GM19438 (cell line): Measurements from ENCODE around the gene ZXDC.

Experiments used
- ATAC-seq: cut with Tn5 transposase; IDR thresholded peaks from one replicate; pipeline ENCODE4 v1.9.1; 2021; ENCODE audit warnings: low read depth; ENCODE audit not compliant: unreplicated experiment

ZXDC gene

DNA sequence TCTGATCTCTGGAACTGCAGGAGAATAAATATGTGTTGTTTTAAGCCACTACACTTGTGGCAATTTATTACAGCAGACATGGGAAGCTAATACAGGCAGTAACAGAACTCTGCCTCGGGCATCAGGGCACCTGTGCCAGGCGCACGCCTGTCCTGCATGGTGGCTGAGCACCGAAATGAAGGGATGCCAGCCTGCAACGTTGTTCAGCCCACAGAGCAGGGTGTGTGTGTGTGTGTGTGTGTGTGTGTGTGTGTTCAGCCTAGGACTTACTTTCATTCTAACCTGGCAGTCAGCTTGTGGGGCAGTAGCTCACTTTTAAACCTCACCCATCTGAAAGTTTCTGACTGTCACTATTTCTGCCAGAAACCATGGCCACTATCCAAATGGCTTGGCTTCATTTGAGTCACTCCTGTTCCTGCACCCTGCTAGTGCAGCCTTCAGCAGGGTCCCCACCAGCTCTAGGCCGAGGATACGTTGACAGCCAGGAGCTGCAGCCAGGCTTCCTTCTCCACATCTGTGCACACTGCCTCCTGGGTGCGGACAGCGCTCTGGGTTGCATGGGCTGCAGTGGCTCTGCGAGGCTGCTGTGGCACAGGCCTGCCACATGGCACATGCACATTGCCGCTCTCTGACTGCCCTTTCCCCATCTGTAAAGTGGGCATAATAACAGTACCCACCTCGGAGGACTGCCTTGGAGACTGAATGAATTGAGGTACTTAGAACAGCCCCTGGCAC, 37.4 kb upstream of the ZXDC start:
- no peak for ATAC-seq

DNA sequence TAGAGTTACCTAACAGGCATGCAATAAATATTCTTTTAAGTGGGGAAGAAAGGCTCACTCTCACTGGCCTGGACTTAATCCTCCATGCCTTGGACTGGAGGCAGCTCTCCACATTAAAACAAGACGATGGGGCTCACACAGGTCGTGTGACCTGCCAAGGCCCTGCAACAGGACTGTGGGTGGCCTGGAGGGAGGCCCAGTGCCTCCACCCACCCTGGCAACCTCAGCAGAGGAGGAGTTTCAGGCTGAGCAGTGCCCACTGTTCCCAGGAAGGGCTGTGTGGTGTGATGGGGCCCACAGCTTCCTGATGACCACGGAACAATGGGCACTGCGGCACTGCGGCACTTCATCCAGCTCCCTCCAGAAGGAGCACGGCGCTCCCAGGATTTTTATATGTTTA, 36.3 kb upstream of the ZXDC start:
- no peak for ATAC-seq

DNA sequence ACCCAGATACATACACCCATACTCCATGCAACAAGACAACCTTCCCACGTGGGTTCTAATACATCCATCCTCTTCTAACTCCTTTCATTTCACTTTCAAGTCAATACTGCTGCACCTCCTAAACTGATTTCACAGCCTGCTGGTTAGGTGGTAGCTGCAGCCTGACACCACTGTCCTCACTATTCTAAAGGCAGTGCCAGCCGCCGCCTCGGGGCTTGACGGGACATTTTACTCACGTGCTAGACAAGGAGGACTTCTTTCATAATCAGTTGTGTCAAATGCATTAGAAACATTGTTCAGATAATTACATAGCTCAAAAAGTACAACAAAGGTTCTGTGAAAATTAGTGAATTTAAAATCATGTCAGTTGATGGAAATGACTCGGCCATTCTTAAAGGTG, 35.6 kb upstream of the ZXDC start:
- ATAC-seq = no peak

DNA sequence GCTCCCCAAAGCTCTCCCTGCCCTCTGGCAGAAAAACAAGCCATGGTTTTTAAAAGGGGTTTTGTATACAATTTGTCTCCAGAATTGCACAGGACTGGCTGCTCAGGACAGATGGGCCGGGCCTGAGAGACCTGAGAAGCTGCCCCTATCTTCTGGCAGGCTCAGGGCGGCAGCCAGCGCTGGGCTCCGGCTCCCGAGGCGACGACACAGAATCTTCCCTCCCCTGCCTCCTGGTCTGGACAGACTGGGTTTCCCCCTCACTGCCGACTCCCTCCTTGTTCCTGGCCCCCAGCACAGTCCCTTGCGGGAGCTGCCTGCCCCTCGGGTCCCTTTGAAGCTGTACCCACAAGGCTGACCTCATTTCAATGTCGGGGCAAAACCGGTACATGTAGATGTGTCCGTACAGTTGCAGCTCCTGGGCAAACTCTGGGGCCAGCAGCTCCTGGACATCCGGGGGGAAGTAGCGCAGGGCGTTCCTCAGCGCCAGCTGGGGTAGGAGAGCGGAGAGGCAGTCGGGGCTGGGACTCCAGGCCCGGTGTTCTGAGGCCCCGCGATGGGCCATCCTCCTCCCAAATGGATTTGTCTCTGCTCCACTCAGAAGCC, 34.7 kb upstream of the ZXDC start:
- no peak for ATAC-seq

DNA sequence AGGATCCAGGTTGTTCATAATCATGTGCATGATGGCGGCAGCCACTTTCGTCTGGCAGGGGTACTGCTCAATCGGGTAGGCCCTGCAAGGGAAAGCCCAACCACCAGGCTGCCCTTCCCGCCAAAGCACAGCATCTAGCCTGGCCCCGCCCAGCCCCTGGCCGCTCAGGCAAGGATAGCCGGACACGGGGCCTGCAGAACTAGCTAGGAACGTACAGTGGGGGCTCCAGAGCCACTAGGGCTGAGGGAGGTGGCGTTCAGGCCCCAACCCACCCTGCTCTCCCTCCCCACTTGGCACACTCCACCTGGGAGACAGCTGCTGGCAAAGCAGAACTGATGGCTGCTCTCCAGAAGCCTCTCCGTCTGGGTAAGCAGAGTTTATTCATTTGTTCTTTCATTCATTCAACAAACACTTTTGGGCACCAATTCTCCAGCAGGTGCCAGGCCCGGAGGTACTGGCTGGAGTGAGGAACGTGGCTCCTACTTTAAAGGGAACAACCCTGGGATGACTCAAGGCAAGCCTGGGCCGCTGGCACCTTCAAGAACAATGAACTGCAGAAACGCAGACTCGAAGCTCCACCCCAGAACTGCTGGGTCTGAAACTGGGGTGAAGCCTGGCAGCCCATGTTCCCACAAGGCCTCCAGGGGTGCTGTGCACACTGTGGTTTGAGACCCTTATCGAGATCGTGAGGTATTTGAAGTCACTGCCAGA, 34.1 kb upstream of the ZXDC start:
- no peak for ATAC-seq

DNA sequence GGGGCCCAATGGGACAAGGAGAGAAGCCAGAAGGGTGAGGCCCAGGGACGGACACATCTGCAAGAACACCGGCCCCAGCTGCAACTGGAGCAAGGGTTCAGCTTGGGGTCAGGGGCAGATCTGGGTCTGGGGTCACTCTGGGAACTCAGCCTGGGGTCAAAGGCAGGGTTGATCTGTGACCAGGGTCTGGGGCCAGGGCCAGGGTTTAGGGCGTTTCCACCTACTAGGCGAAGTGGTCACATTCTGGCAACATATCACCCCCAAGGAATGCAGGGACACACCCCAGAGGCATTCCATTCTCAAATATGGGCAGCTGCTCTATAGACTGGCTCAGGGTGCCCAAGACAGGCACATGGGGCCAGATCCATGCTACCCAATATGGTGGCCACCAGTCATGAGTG, 32.9 kb upstream of the ZXDC start:
- no peak for ATAC-seq

DNA sequence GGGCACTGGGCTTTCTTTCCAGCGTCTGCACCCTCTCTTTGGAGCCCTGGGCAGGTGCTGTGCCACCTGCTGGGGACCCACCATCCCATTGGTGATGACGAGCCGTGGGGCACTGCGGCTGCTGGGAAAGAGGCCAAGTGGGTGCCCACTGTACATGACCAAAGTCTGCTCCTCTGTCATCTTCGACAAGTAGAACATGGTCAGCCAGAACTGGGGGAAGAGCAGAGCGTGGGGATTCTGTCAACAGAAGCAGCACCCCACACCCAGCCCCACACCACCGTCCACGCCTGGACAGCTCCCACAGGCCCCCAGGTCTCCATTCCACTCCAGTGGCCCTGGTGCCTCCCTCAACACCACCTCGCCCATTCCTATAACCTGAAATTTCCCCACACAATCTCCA, 32.2 kb upstream of the ZXDC start:
- no peak for ATAC-seq

DNA sequence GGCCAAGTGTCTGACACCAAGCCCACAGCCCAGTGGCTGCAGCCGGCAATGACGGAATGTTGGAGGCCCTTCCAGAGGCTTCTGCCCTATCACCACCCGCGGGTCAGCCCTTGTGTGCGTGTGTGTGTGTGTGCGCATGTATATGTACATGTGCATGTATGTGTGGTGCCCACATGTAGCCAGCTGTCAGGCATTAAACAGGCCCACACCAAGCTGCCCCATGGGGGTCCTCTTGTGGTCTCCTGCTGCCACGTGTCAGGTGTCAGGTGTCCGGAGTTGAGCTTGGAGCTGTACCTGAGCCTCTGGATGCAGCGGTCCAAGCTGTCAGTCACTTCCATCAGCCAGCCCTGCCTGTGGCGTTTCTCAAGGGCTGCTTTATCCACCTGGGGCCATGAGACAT, 28.0 kb upstream of the ZXDC start:
- no peak for ATAC-seq

DNA sequence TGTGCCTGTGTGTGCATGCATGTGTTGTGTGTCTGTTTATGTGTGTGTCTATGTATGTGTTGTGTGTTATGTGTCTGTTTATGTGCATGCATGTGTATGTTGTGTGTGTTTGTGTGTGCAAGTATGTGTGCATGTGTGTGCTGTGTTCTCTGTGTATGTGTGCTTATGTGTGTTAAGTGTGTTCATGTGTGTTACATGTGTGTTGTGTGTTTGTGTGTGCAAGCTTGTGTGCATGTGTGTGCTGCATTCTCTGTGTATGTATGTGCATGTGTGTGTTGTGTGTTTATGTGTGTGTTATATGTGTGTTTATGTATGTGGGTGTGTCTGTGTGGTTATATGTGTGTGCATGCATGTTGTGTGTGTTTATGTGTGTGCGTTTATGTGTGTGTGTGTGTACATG, 27.0 kb upstream of the ZXDC start:
- ATAC-seq = no peak

DNA sequence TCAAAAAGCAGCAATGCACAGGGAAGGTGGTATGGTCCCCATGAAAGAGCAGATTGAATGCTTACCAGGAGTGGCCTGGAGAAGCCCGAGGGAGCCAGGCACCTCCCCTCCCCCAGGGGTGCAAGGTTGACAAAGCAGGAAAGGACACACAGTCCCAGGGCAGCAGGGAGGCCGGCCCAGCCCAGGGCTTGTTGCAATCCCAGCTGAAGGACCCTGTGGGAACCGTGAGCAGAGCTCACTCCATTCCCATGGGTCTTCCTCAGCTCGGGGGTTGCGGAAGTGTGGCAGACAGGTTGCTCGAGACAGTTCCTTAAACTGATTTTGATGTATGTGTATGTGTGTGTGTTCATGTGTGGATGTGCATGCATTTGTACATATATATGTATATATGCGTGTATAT, 26.0 kb upstream of the ZXDC start:
- ATAC-seq = no peak

DNA sequence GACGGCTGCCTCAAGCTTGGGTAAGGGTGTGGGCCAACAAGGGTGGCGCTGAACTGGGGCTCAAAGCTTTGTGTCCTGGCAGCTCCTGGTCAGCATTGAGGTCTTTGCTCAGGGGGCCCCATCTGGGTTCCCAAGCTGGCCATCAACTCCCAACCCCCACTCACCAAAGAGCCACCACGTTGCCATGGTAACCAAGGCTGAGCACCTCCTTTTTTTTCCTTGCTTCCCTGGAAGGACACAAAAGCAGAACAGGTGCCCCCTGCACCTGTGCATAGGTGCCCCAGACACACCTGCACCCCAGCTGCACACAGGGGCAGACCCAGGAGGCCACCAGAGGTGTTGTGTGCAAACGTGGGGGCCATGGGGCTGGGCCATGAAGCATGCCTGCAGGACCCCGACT, 25.4 kb upstream of the ZXDC start:
- no peak for ATAC-seq

DNA sequence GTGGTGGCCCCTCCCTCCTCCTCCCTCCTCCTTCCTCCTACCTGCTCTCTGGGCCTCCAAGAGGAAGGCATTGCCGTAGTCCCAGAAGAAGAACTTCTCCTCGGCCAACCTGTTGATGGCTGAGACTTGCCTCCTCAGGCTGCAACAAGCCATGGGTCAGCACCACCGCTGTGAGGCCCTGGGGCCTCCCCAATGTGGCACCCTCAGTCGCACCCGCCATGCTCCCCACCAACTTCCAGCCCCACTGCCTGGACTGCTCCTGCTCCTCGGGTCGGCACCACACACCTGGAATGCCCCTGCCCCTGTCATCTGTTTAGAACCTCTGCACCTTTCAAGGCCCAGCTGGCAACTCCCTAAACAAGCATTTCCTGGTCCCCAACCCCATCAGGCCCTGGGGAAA, 24.3 kb upstream of the ZXDC start:
- ATAC-seq = no peak

DNA sequence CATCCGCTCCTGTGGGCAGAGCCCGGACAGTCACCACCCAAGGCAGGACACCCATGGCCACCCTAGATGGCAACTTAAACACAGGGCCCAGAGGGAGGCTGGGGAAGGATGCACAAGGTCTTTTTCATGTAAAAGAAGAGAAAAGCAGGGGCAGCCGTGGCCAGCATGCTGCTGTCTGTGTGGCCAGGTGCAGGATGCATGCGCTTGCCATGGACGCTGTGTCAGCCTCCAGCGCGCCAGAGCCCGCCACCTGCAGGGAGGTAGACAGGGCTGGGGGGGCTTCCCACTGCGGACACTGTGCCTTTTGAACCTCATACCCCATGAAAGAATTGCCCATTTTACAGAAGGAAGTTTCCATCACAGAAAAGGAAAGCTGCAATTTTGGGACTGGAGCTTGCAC, 23.7 kb upstream of the ZXDC start:
- no peak for ATAC-seq

DNA sequence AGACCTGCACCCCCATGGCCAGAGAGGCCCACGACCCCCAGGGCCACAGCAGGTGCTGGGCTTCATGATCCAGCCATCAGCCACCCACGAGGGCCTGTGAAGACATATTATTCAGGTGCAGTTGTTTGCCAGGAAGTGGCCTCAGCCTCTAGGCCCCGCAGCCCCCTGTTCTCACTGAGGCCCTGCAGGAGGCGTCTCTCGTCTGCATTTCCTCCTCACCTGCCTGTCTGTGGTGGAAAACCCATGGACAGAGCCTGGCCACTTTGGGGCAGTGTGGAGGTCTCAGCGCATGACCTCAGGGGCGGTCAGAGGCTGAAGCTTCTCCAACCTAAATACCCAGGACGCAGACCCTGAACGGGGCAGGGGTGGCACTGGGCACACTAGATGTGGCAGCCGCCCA, 23.2 kb upstream of the ZXDC start:
- no peak for ATAC-seq

DNA sequence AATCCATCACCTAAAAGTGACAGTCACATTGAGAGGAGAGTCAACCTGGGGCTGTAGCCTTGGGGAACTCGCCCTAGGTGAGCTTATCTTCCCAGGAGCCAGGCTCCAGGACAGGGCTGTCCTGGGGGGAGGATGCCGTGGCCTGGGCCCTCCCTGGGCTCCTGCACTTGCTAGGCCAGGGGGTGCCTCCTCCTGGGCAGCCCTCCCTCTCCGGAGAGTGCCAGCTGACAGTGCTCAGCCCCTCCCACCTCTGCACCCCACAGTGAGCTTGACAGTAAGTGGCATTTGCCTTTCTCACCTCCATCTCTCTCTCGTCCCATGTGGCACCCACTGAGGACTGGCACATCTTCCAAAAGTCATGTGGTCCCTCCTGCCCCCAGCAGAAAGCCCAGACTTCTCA, 22.8 kb upstream of the ZXDC start:
- ATAC-seq = no peak

DNA sequence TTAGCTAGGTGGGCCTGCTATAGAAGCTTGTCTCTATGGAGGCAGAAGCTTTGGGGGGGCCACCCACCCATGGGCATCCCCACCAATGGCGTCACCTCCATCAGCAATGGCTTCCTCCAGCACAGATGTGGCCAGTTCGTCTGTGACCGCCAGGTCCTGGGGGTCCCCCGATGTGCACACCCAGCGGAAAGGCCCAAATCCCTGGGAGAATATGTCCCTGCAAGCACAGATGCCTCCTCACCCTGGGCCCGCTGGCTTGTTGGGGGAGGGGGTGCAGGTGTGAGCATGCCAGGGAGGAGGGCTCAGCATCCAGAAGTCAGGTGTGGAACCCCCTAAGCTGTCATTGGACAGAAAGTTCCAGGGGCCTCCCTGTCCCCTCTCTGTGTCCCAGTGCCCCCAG, 22.3 kb upstream of the ZXDC start:
- no peak for ATAC-seq

DNA sequence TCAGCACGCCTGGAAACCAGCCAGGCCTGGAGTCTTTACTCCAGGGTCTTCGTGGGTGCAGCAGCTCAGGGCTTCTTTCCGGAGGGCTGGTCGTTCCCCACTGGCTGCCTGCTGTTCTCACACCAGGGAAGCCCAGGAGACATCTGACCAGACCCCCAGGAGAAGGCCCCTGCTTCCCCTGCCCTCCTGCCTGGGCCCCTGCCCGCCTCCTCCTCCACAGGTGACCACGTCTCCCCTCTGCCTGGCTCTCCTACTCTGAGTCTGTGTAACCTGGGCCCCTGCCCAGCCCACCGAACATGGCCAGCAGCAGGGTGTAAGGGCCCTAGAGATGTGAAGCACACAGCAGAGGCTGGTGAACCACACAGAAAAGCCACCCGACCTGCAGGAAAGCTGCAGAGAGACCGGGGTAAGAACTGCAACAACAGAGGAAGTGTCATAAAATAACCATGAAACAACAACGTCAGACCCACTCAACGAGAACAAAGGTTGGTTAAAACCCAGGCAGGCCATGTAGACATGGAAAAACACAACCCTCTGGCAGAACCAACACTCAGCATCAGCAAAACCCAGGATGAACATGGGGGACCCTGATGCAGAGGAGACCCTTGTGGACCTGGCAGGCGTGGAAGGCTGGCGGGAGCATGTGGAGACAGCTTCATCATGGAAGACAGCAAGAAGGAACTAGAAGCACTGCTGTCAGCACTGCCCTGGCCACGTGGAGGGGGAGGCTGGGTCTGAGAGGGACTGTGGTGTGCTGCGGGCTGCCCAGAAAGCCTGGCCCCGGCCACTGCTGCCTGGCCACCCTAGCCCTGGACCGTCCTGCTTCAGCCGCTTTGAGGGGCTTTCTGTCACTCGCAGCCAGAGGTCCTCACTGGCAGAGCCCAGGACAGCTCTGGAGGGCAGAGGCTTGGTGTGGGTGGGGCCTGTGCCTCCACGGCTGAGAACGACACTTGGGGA, 21.5 kb upstream of the ZXDC start:
- ATAC-seq = no peak

DNA sequence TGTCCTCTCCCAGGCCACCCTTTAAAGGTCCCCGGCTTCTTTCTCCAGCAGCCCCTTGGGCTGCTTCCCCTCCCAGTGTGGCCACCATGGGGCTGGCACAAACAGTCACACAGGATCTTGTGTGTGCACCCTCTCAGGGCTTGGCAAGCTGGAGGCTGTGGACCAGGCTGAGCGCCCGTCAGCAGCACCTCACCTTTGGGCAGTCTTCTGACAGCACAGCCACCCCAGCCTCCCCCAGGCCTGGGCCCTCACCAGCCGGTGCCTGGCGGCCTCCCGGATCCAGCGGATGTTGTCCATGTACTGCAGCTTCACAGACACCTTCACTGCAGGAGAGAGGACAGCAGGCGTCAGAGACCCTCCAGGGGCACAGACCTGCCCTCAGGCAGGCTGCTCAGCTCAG, 20.1 kb upstream of the ZXDC start:
- no peak for ATAC-seq

DNA sequence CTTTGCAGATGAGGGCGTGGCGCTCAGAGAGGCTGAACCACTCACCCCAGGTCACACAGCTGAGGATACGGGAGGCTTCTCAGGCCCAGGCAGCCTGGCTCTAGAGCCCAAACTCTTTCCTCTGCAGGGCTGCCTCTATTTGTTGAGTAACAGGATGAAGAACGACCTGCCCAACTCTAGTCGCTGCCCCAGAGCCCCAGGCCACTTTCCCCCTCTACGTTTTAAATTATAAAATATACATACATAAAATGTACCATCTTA, 19.2 kb upstream of the ZXDC start:
- no peak for ATAC-seq

DNA sequence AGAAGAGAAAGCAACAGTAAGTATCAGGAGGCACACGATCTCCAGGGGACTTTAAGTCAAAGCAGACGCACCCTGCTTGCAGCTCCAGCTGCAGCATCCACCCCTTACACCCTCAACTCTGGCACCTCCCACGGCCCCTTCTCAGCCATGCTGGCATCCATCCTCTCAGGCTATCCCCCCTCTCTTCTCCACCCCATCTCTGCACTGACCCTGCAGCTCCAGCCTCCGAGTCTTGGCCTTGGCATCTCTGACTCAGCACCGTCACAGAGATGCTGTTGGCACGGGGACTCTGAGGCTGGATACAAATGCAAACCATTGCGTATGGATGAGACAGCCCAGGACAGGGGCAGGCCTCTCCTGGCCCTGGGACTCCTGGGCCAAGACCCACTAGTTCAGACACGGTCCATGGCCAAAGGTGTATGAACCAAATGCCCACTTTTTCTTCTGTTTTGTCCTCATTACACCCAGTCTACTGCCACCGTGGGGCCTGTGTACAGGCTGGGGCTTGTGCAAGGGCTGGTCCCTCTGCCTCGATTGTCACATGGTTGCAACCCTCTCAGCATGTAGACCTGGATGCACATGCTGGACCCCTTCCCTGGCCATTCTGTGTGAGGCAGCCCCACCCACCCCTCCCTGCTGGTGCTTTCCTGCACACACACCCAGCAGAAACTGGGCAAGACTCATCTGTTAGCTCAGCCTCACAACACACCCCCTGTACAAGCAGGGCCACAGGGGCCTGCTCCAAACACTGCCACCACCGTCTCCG, 18.7 kb upstream of the ZXDC start:
- no peak for ATAC-seq

DNA sequence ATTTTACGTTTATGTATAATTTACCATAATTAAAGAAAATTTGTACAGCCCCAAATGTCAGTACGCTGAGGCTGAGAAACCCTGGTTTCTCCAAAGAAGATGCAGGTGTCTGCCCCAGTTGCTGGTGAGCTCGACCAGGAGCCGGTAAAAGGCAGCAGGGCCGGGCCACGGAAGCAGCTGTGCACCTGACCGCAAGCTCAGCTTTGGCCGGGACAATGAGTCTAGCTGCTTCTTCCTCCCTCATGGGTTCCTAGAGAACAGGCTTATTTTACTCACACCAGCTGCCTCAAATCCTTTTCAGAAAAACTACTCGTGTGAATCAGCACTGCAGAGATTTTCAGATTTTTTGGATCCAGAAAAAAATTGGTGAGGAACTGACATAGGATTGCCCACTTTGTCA, 18.0 kb upstream of the ZXDC start:
- no peak for ATAC-seq
